ENCODE measurements around the gene IGFALS.

GRCh38 chr16:1821861-1822611, 28.5 kb upstream of the IGFALS start:
- TF ChIP-seq POLR2A (IDR thresholded peaks at IDR 0.05; ENCODE audit: extremely low read depth, insufficient read length) = no peak
- TF ChIP-seq CTCF (IDR thresholded peaks at IDR 0.05; ENCODE audit: low read depth, low read length) = no peak
- no peak for TF ChIP-seq MAX (IDR thresholded peaks at IDR 0.05; ENCODE audit: low read depth, low read length)

Measured in NB4 (cell line).